Endodermal cell (in vitro differentiated cells): ENCODE results near the gene SPON2. TPM values are rescaled to one million over a fixed set of nuclear protein-coding genes. Genes with fewer than 3 reads are reported as not detected.

Source experiments
- DNase-seq: peaks from one replicate; pipeline ENCODE4 v3.0.0-alpha.2; 2017
- H3K27ac ChIP-seq: 2 replicates; pipeline ENCODE4 v1.5.1; 2013; ENCODE audit warnings: mild to moderate bottlenecking, low read depth, low read length, moderate library complexity
- H3K27me3 ChIP-seq: 2 replicates; pipeline ENCODE4 v1.6.1; 2013; ENCODE audit warnings: mild to moderate bottlenecking, low read length, moderate library complexity; ENCODE audit not compliant: insufficient read depth, control insufficient read depth, poor library complexity, severe bottlenecking
- H3K36me3 ChIP-seq: 2 replicates; pipeline ENCODE4 v1.7.0; 2013; ENCODE audit warnings: mild to moderate bottlenecking, low read length, moderate library complexity; ENCODE audit not compliant: control insufficient read depth, insufficient read depth
- H3K4me1 ChIP-seq: one replicate; pipeline ENCODE4 v1.7.0; 2013; ENCODE audit warnings: low read length; ENCODE audit not compliant: control insufficient read depth, insufficient read depth
- H3K4me3 ChIP-seq: 2 replicates; pipeline ENCODE4 v1.5.1; 2013; ENCODE audit warnings: mild to moderate bottlenecking, low read length, moderate library complexity
- H3K9ac ChIP-seq: 2 replicates; pipeline ENCODE4 v1.6.1; 2013; ENCODE audit warnings: mild to moderate bottlenecking, low read length, moderate library complexity; ENCODE audit not compliant: poor library complexity, severe bottlenecking; ENCODE audit errors: extremely low read depth
- H3K9me3 ChIP-seq: 2 replicates; pipeline ENCODE4 v1.6.1; 2013; ENCODE audit warnings: mild to moderate bottlenecking, low read length, moderate library complexity; ENCODE audit not compliant: control insufficient read depth
- H3K27ac Mint-ChIP-seq: 2 replicates; pipeline ENCODE4 v1.8.0; 2020; ENCODE audit warnings: mixed read lengths
- H3K27me3 Mint-ChIP-seq: 2 replicates; pipeline ENCODE4 v1.8.0; 2021; ENCODE audit warnings: mild to moderate bottlenecking, mixed read lengths; ENCODE audit not compliant: insufficient read depth
- H3K36me3 Mint-ChIP-seq: 2 replicates; pipeline ENCODE4 v1.8.0; 2020; ENCODE audit warnings: low read depth, mixed read lengths
- H3K4me1 Mint-ChIP-seq: 2 replicates; pipeline ENCODE4 v1.8.0; 2020; ENCODE audit warnings: mixed read lengths
- H3K4me3 Mint-ChIP-seq: 2 replicates; pipeline ENCODE4 v1.8.0; 2020; ENCODE audit warnings: mild to moderate bottlenecking, moderate library complexity, mixed read lengths
- H3K9me3 Mint-ChIP-seq: 2 replicates; pipeline ENCODE4 v1.8.0; 2020; ENCODE audit warnings: mild to moderate bottlenecking, mixed read lengths
- WGBS, 2 experiments: methylation state at CpG; one replicate each; pipeline versions ENCODE4 v1.1.5 to v1.1.7; 2013; ENCODE audit warnings: missing lambda C conversion rate in 2 of 2, mixed read lengths in 1 of 2; ENCODE audit not compliant: insufficient coverage in 1 of 2, insufficient read length in 1 of 2; 5-methylcytosine and 5-hydroxymethylcytosine counted together
- total RNA-seq, 2 donors: library from RNA; stranded (reverse); fragmentation: NEBNext Ultra II Directional in 1 of 2; extraction: Animal tissue kit (Norgen Biotek cat#: 25700) in 1 of 2; gene quantifications; 2 replicates in 1 of 2; 3 replicates in 1 of 2; pipeline ENCODE4 v1.2.1, GENCODE V29; 2021
- TF ChIP-seq, protein P1 (sequence below): fragments of 200-600 bp; sonication (generic); conservative IDR thresholded peaks from 2 replicates; pipeline ENCODE4 v1.5.0; 2021; ENCODE audit warnings: antibody characterized with exemption, mild to moderate bottlenecking

The SPON2 gene
- total RNA-seq, 2 donors from 2014 or later: 1.4 to 2.6 TPM

DNA sequence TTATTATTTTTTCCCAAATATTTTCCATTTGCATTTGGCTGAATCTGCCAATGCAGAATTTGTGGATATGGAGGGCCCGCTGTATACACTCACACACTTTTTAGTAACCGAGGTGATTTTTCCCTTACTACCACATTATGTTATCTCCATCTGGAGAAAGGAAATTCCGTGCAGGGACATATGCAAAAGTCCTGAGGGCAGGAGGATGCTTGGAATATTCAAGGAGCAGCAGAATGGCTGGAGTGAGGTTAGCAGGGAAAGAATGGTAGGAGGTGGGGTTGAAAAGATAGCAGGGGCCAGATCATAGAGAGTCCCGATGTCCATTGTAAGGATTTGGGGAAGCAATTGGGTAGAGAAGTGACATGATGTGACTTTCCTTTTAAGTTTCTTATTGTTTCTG lies 47.6 kb downstream of the SPON2 start:
- DNase-seq: no peak
- Mint-ChIP-seq H3K4me1 (no peaks in the 10 kb centered on the region), H3K36me3 (no peaks in the 10 kb centered on the region), H3K9me3 (no peaks in the 10 kb centered on the region), H3K4me3 (no peak overlapping the region), H3K27me3 (peaks cover 23% of the 10 kb centered on the region), H3K27ac (no peak overlapping the region)
- Histone ChIP-seq H3K9ac (no peak overlapping the region), H3K4me3 (no peak overlapping the region), H3K36me3 (no peaks in the 10 kb centered on the region), H3K27me3 (peaks cover 50% of the 10 kb centered on the region), H3K27ac (no peak overlapping the region), H3K9me3 (no peaks in the 10 kb centered on the region), H3K4me1 (no peaks in the 10 kb centered on the region)
- WGBS, 2 experiments: 57 to 73% methylated on average over 1 to 4 of the region's 4 CpGs
- TF ChIP-seq, protein P1, sequence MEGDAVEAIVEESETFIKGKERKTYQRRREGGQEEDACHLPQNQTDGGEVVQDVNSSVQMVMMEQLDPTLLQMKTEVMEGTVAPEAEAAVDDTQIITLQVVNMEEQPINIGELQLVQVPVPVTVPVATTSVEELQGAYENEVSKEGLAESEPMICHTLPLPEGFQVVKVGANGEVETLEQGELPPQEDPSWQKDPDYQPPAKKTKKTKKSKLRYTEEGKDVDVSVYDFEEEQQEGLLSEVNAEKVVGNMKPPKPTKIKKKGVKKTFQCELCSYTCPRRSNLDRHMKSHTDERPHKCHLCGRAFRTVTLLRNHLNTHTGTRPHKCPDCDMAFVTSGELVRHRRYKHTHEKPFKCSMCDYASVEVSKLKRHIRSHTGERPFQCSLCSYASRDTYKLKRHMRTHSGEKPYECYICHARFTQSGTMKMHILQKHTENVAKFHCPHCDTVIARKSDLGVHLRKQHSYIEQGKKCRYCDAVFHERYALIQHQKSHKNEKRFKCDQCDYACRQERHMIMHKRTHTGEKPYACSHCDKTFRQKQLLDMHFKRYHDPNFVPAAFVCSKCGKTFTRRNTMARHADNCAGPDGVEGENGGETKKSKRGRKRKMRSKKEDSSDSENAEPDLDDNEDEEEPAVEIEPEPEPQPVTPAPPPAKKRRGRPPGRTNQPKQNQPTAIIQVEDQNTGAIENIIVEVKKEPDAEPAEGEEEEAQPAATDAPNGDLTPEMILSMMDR: no peak

DNA sequence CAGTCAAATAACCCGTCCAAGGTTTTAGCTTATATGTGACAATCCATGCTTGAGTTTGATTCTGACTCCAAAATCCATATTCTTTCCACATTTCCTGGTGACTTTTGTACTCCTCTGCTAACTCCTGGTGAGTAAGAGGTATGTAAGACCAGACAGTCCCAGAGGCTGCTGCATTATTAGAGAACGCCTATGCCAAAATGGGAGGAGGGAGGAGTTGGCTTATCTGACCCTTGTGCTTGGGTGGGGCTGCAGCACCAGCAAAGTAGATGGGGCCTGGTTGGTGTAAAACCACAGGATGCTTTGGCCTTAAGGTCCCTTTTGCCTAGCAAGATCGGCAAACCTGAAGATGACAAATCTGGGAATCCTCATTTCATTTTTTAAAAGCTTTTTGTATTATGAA lies 49.9 kb downstream of the SPON2 start:
- Histone ChIP-seq H3K36me3 (no peaks in the 10 kb centered on the region), H3K4me1 (no peaks in the 10 kb centered on the region), H3K4me3 (no peak overlapping the region), H3K27me3 (peaks cover 52% of the 10 kb centered on the region), H3K9ac (no peak overlapping the region), H3K9me3 (no peaks in the 10 kb centered on the region), H3K27ac (no peak overlapping the region)
- Mint-ChIP-seq H3K4me1 (no peaks in the 10 kb centered on the region), H3K36me3 (no peaks in the 10 kb centered on the region), H3K27me3 (peaks cover 20% of the 10 kb centered on the region), H3K27ac (no peak overlapping the region), H3K9me3 (no peaks in the 10 kb centered on the region), H3K4me3 (no peak overlapping the region)
- no peak for DNase-seq
- TF ChIP-seq, protein P1: no peak
- 83 to 89% methylated on average over 2 to 3 of the region's 3 CpGs for WGBS, 2 experiments

Other genes with a start within 250 kb of the SPON2 start
- 100 to 1,000 TPM; 104 to 121 TPM for gene GAK, start 240.3 kb downstream of the SPON2 start, total RNA-seq
- 10 to 100 TPM; 15.9 to 23.0 TPM for gene TMEM175, start 240.1 kb downstream of the SPON2 start, total RNA-seq
- 10 to 100 TPM; 26.3 to 31.1 TPM for gene DGKQ, start 199.0 kb downstream of the SPON2 start, total RNA-seq
- 10 to 100 TPM; 22.4 to 25.6 TPM for gene IDUA, start 185.5 kb downstream of the SPON2 start, total RNA-seq
- 1 to 10 TPM in 1 of 2 donors, under 1 TPM in 1; 0.55 to 1.0 TPM for gene SLC26A1, start 179.2 kb downstream of the SPON2 start, total RNA-seq
- 10 to 100 TPM; 51.0 to 93.3 TPM for gene FGFRL1, start 161.0 kb downstream of the SPON2 start, total RNA-seq
- gene RNF212, start 59.0 kb downstream of the SPON2 start, total RNA-seq: 1 to 10 TPM; 3.4 to 5.6 TPM
- gene CTBP1, start 76.5 kb upstream of the SPON2 start, total RNA-seq: 100 to 1,000 TPM; 181 to 189 TPM
- gene MAEA, start 117.3 kb upstream of the SPON2 start, total RNA-seq: 10 to 100 TPM; 48.8 to 72.7 TPM
- 10 to 100 TPM; 50.4 to 61.6 TPM for gene UVSSA, start 174.6 kb upstream of the SPON2 start, total RNA-seq
- not detected for gene NKX1-1, start 233.9 kb upstream of the SPON2 start, total RNA-seq